Ovary (tissue), 9 donors: Measurements from ENCODE around the gene TPX2. TPM values are rescaled to one million over a fixed set of nuclear protein-coding genes. Genes with fewer than 3 reads are reported as not detected.

Experiments used
- DNase-seq, 5 donors: peaks; one replicate each; pipeline ENCODE4 v3.0.0-alpha.2; 2019 to 2020
- H3K27ac ChIP-seq, 2 donors: fragments of 200-600 bp; one replicate each; pipeline versions ENCODE4 v1.5.1 to v1.8.0; 2019 to 2022
- H3K27me3 ChIP-seq: fragments of 200-600 bp; one replicate; pipeline ENCODE4 v1.8.0; 2022
- H3K36me3 ChIP-seq: fragments of 200-600 bp; sonication (generic); one replicate; pipeline ENCODE4 v1.5.1; 2019
- H3K4me1 ChIP-seq: one replicate; pipeline ENCODE4 v1.8.1; 2013; ENCODE audit warnings: mild to moderate bottlenecking, moderate library complexity; ENCODE audit not compliant: insufficient read depth
- H3K4me3 ChIP-seq: fragments of 200-600 bp; sonication (generic); one replicate; pipeline ENCODE4 v1.5.1; 2017
- H3K9me3 ChIP-seq, 2 donors: fragments of 200-600 bp in 1 of 2; sonication (generic) in 1 of 2; one replicate each; pipeline versions ENCODE4 v1.5.1 to v1.8.1; 2013 to 2019; ENCODE audit warnings: mild to moderate bottlenecking in 1 of 2, moderate library complexity in 1 of 2
- CTCF ChIP-seq, 3 donors: fragments of 450-650 bp in 2 of 3; fragments of 200-600 bp in 1 of 3; IDR thresholded peaks; one replicate each; pipeline versions ENCODE4 v1.5.1 to v1.8.0; 2016 to 2022; ENCODE audit warnings: antibody characterized with exemption in 3 of 3, mild to moderate bottlenecking in 1 of 3
- EP300 ChIP-seq: sonication (generic); formaldehyde crosslinking; IDR thresholded peaks from one replicate; pipeline ENCODE4 v1.6.1; 2017; ENCODE audit warnings: antibody characterized with exemption
- POLR2A ChIP-seq: fragments of 450-650 bp; IDR thresholded peaks from one replicate; pipeline ENCODE4 v1.6.1; 2017; ENCODE audit warnings: antibody characterized with exemption, mild to moderate bottlenecking, moderate library complexity
- WGBS, 3 donors: extraction: QIAGEN DNeasy Blood & Tissue Kit in 1 of 3; methylation state at CpG; one replicate each; pipeline versions ENCODE4 v1.1.5 to v1.1.7; 2013 to 2017; 5-methylcytosine and 5-hydroxymethylcytosine counted together
- intact Hi-C, 4 donors: fragments of 100-400 bp; cut with DNase I; formaldehyde crosslinking; loops; one replicate each; pipeline versions ENCODE4 v1.11.0 to v1.15.1; 2022 to 2023
- polyA plus RNA-seq, 2 donors: library from polyadenylated mRNA; stranded (reverse); fragments of 200-250 nt in 1 of 2; fragments of 350-450 nt in 1 of 2; fragmentation: Illumina TruSeq in 1 of 2; extraction: RNeasy Lipid Tissue Mini Kit (QIAGEN cat#74804) in 1 of 2; gene quantifications; one replicate each; pipeline ENCODE4 v1.2.3, GENCODE V29; 2013 to 2014
- total RNA-seq, 7 donors: library from RNA; depleted of rRNA in 2 of 7; stranded (reverse); fragments of >200 nt in 2 of 7; fragmentation: NEBNext Ultra II Directional in 3 of 7; extraction: Animal tissue kit (Norgen Biotek cat#: 25700) in 3 of 7; gene quantifications; one replicate each; pipeline versions ENCODE4 v1.1.0 to v1.2.4, GENCODE V29; 2016 to 2023
- donor health status: DM: no; HTN: no; CAD: no; lungs with moderate emphysema.
- donor health status: DM: no; HTN: no; CAD: no.
- donor health status: Bipolar disorder and iron deficiency.
- donor health status: DM: yes; HTN: yes; CAD: no.
- donor health status: DM: no; HTN: no; CAD: no.
- donor health status: DM: yes; HTN: yes; CAD: no.

The TPX2 gene
- total and polyA plus RNA-seq, 9 donors, result 0.10 to 5.2 (median 0.91) TPM

DNA sequence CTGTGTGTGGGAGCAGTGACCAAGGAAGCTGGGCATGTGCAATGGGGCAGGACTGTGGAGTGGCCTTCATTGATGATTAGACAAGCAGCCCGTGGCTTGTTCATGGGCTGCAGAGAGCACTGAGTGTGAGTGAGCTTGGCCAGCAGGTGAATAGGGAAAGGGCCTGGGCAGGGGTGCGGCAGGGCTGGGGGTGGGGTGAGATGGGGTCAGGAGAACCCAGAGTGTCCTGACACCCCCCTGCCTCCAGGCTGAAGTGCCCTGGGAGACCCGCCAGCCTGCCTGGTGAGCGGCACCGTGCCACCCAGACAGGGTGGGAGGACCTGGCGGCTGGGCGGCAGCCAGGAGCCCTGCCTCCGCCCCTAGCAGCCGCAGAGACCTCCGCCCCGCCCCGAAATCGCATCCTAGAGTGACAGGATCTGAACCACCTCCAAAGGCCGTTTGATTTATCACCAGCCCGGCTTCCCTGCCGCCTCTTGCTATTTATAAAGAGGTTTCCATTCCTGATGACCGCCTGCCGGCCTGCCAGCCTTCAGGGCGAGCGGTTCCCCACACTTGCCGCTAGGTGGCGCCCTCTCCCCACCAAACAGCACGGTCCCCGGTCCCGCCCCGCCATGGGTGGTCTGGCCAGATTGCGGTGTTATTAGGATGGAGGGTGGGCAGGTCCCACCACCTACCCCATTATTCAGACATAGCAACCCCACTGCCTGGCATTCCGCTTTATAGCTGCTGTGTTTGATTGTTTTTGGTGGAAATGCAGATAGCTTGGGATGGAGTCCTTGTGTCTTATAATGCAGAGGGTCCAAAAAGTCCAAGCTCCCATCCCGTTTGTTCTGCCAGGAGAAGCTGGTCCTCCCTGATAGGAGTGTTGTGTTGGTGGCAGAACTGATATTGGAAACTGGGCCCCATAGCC, 83.6 kb downstream of the TPX2 start:
- Histone ChIP-seq H3K27me3 (no peaks in the 10 kb centered on the region), H3K36me3 (no peaks in the 10 kb centered on the region), H3K9me3 (no peaks in the 10 kb centered on the region), H3K4me3 (no peak overlapping the region), H3K4me1 (no peaks in the 10 kb centered on the region), H3K27ac (no peak overlapping the region)
- no peak for TF ChIP-seq EP300
- TF ChIP-seq CTCF (IDR thresholded peaks at IDR 0.05), result peak; percentile 93 to 96 (median 94)
- TF ChIP-seq POLR2A, result no peak
- intact Hi-C loops, result loop anchor here (2.0 to 5.0 kb wide), 6 partner anchors 130 to 215 kb away; partner anchors contain the start of gene PDRG1 (in 3 of the 4)
- peak; percentile 69 to 86 (median 83) for DNase-seq
- 1 to 2% (median 2%) methylated on average over 29 of the region's 29 CpGs for WGBS, 3 donors

GRCh38 chr20:31823360-31824124, 84.5 kb downstream of the TPX2 start:
- 52 to 65% (median 57%) methylated on average over 8 to 14 of the region's 14 CpGs for WGBS, 3 donors
- Histone ChIP-seq H3K27me3 (no peaks in the 10 kb centered on the region), H3K4me3 (no peak overlapping the region), H3K27ac (no peak overlapping the region), H3K36me3 (no peaks in the 10 kb centered on the region), H3K9me3 (no peaks in the 10 kb centered on the region), H3K4me1 (no peaks in the 10 kb centered on the region)
- TF ChIP-seq CTCF (IDR thresholded peaks at IDR 0.05) (no peak), POLR2A (no peak), EP300 (no peak)
- DNase-seq, result no peak
- intact Hi-C loops, result loop anchor here (2.0 to 5.0 kb wide), 6 partner anchors 129 to 214 kb away; partner anchors contain the start of gene PDRG1 (in 3 of the 4)

DNA sequence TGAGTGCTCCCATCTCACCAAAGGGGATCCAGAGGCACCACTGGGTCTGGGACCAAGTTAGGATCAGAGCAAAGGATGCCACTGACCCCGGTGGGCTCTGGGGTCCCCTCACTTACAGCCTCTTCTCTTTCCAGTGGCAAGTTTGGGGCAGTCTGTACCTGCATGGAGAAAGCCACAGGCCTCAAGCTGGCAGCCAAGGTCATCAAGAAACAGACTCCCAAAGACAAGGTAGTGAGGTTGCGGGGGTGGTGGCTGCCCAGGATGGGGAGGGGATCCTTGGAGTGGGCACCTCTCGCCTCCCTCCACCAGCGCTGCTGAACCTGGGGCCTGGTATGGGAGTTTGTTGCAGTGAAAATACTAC, 85.0 kb downstream of the TPX2 start:
- DNase-seq, result no peak
- H3K27ac ChIP-seq, result no peak overlapping the region
- H3K4me3 ChIP-seq, result no peak overlapping the region
- no peaks in the 10 kb centered on the region for H3K9me3 ChIP-seq
- no peaks in the 10 kb centered on the region for H3K4me1 ChIP-seq
- H3K36me3 ChIP-seq, result no peaks in the 10 kb centered on the region
- intact Hi-C loops, result loop anchor here in 3 of 4 donors (5.0 kb wide), 4 partner anchors 128 to 213 kb away; partner anchors contain the start of gene PDRG1 (in 2 of the 3)
- no peak for TF ChIP-seq EP300
- no peak for TF ChIP-seq CTCF (IDR thresholded peaks at IDR 0.05)
- TF ChIP-seq POLR2A, result no peak
- 90 to 97% (median 91%) methylated on average over 4 of the region's 4 CpGs for WGBS, 3 donors
- H3K27me3 ChIP-seq, result no peaks in the 10 kb centered on the region

GRCh38 chr20:31824554-31825313, 85.6 kb downstream of the TPX2 start:
- 72 to 80% (median 76%) methylated on average over 14 of the region's 14 CpGs for WGBS, 3 donors
- Histone ChIP-seq H3K4me1 (no peaks in the 10 kb centered on the region), H3K27ac (no peak overlapping the region), H3K27me3 (no peaks in the 10 kb centered on the region), H3K9me3 (no peaks in the 10 kb centered on the region), H3K36me3 (no peaks in the 10 kb centered on the region), H3K4me3 (no peak overlapping the region)
- DNase-seq, result no peak
- TF ChIP-seq EP300, result no peak
- TF ChIP-seq CTCF (IDR thresholded peaks at IDR 0.05), result no peak
- no peak for TF ChIP-seq POLR2A
- intact Hi-C loops, result loop anchor here in 3 of 4 donors (5.0 kb wide), 4 partner anchors 128 to 213 kb away; partner anchors contain the start of gene PDRG1 (in 2 of the 3)
